ENCODE results near the gene IFT25.

The IFT25 gene

GRCh38 chr1:53927376-53927881 lies 18.1 kb downstream of the IFT25 start:
- no peak for DNase-seq

GRCh38 chr1:53919675-53920066 lies 25.8 kb downstream of the IFT25 start:
- no peak for DNase-seq

GRCh38 chr1:53918343-53918742 lies 27.2 kb downstream of the IFT25 start:
- DNase-seq: no peak

GRCh38 chr1:53913352-53914033 lies 32.0 kb downstream of the IFT25 start:
- no peak for DNase-seq

- no peak for DNase-seq
These were observed 34.1 kb downstream of the IFT25 start for GRCh38 chr1:53911442-53911841.

- no peak for DNase-seq
These were observed 35.6 kb downstream of the IFT25 start for GRCh38 chr1:53909946-53910345.

- no peak for DNase-seq
These were observed 39.4 kb downstream of the IFT25 start for GRCh38 chr1:53906121-53906520.

GRCh38 chr1:53905509-53905908 lies 40.0 kb downstream of the IFT25 start:
- DNase-seq: no peak

- no peak for DNase-seq
These were observed 43.0 kb downstream of the IFT25 start for GRCh38 chr1:53902235-53903138.

- no peak for DNase-seq
These were observed 45.8 kb downstream of the IFT25 start for GRCh38 chr1:53899708-53900107.

- no peak for DNase-seq
These were observed 46.3 kb downstream of the IFT25 start for GRCh38 chr1:53899206-53899628.

- no peak for DNase-seq
These were observed 48.8 kb downstream of the IFT25 start for GRCh38 chr1:53896635-53897229.

GRCh38 chr1:53895421-53895820 lies 50.1 kb downstream of the IFT25 start:
- DNase-seq: no peak

GRCh38 chr1:53894644-53895043 lies 50.9 kb downstream of the IFT25 start:
- DNase-seq: no peak

- DNase-seq: no peak
These were observed 51.4 kb downstream of the IFT25 start, which contains the start of gene DIO1 for GRCh38 chr1:53893999-53894636. TSS of gene DIO1 (plus strand) at chr1:53894187. CDS start at chr1:53894211, 24 bp downstream.

- no peak for DNase-seq
These were observed 52.6 kb downstream of the IFT25 start for GRCh38 chr1:53892911-53893310.

GRCh38 chr1:53891678-53892077 lies 53.8 kb downstream of the IFT25 start:
- no peak for DNase-seq

- DNase-seq: no peak
These were observed 54.5 kb downstream of the IFT25 start for GRCh38 chr1:53891018-53891417.

GRCh38 chr1:53890522-53890941 lies 55.0 kb downstream of the IFT25 start:
- no peak for DNase-seq

- peak; percentile 74 to 87 for DNase-seq
These were observed 55.9 kb downstream of the IFT25 start, which contains the start of gene YIPF1 for GRCh38 chr1:53889304-53890298. TSS of gene YIPF1 (minus strand) at chr1:53889797. CDS start at chr1:53888937, 860 bp downstream.

GRCh38 chr1:53888681-53889080 lies 56.8 kb downstream of the IFT25 start:
- no peak for DNase-seq
